ENCODE results near the gene DPF3. TPM values are rescaled to one million over a fixed set of nuclear protein-coding genes. Genes with fewer than 3 reads are reported as not detected.

Gene DPF3
- total RNA-seq, 2 experiments from 2014 or later = 0.27 to 0.31 TPM

GRCh38 chr14:72619111-72619571 lies 274.8 kb downstream of the DPF3 start:
- H3K36me3 ChIP-seq (ENCODE audit: insufficient read depth, low read length) = no peaks in the 10 kb centered on the region
- CTCF ChIA-PET = no interaction called here
- H3K36me3 Mint-ChIP-seq (ENCODE audit: low read depth) = no peaks in the 10 kb centered on the region
- H3K9me3 Mint-ChIP-seq = no peaks in the 10 kb centered on the region
- DNase-seq (no peak), ATAC-seq (ENCODE audit: poor library complexity) (no peak)
- no peaks in the 10 kb centered on the region for H3K4me1 ChIP-seq (ENCODE audit: insufficient read depth, low read length)
- H3K27me3 Mint-ChIP-seq = no peaks in the 10 kb centered on the region
- intact Hi-C loops (cut with DNase I, micrococcal nuclease) = no loop called here
- no peak overlapping the region for H3K4me3 Mint-ChIP-seq
- H3K27me3 ChIP-seq (ENCODE audit: control insufficient read depth in 1 of 2, insufficient read depth in 2 of 2, low read length in 2 of 2) = no peaks in the 10 kb centered on the region
- H3K27ac ChIP-seq (ENCODE audit: low read depth in 1 of 2, low read length in 2 of 2) = no peak overlapping the region
- H3K4me1 Mint-ChIP-seq (ENCODE audit: low read depth) = no peaks in the 10 kb centered on the region
- no peak overlapping the region for H3K4me3 ChIP-seq (ENCODE audit: low read length)
- H3K27ac Mint-ChIP-seq = no peak overlapping the region
- POLR2A ChIA-PET = no interaction called here
- no peak for TF ChIP-seq CTCF (IDR thresholded peaks at IDR 0.05)
- H3K9me3 ChIP-seq (ENCODE audit: control insufficient read depth in 1 of 2, insufficient read depth in 1 of 2, low read length in 2 of 2) = no peaks in the 10 kb centered on the region

GRCh38 chr14:72618424-72618823 lies 275.5 kb downstream of the DPF3 start:
- POLR2A ChIA-PET = no interaction called here
- H3K9me3 ChIP-seq (ENCODE audit: control insufficient read depth in 1 of 2, insufficient read depth in 1 of 2, low read length in 2 of 2) = peaks cover 0 to 6% of the 10 kb centered on the region in 2 experiments
- H3K4me1 ChIP-seq (ENCODE audit: insufficient read depth, low read length) = no peaks in the 10 kb centered on the region
- DNase-seq (no peak), ATAC-seq (ENCODE audit: poor library complexity) (no peak)
- no peaks in the 10 kb centered on the region for H3K9me3 Mint-ChIP-seq
- H3K4me3 Mint-ChIP-seq = no peak overlapping the region
- H3K36me3 ChIP-seq (ENCODE audit: insufficient read depth, low read length) = no peaks in the 10 kb centered on the region
- no peaks in the 10 kb centered on the region for H3K27me3 ChIP-seq (ENCODE audit: control insufficient read depth in 1 of 2, insufficient read depth in 2 of 2, low read length in 2 of 2)
- H3K27ac ChIP-seq (ENCODE audit: low read depth in 1 of 2, low read length in 2 of 2) = no peak overlapping the region
- H3K4me1 Mint-ChIP-seq (ENCODE audit: low read depth) = no peaks in the 10 kb centered on the region
- no peak overlapping the region for H3K27ac Mint-ChIP-seq
- no peaks in the 10 kb centered on the region for H3K27me3 Mint-ChIP-seq
- TF ChIP-seq CTCF (IDR thresholded peaks at IDR 0.05) = no peak
- no peaks in the 10 kb centered on the region for H3K36me3 Mint-ChIP-seq (ENCODE audit: low read depth)
- intact Hi-C loops (cut with DNase I, micrococcal nuclease) = no loop called here
- no peak overlapping the region for H3K4me3 ChIP-seq (ENCODE audit: low read length)
- CTCF ChIA-PET = no interaction called here

- Histone ChIP-seq H3K9me3 (ENCODE audit: control insufficient read depth in 1 of 2, insufficient read depth in 1 of 2, low read length in 2 of 2) (peaks cover 0 to 6% of the 10 kb centered on the region in 2 experiments), H3K4me1 (ENCODE audit: insufficient read depth, low read length) (no peaks in the 10 kb centered on the region), H3K27ac (ENCODE audit: low read depth in 1 of 2, low read length in 2 of 2) (no peak overlapping the region), H3K4me3 (ENCODE audit: low read length) (no peak overlapping the region), H3K36me3 (ENCODE audit: insufficient read depth, low read length) (no peaks in the 10 kb centered on the region), H3K27me3 (ENCODE audit: control insufficient read depth in 1 of 2, insufficient read depth in 2 of 2, low read length in 2 of 2) (no peaks in the 10 kb centered on the region)
- Mint-ChIP-seq H3K27me3 (no peaks in the 10 kb centered on the region), H3K9me3 (no peaks in the 10 kb centered on the region), H3K4me1 (ENCODE audit: low read depth) (no peaks in the 10 kb centered on the region), H3K4me3 (no peak overlapping the region), H3K36me3 (ENCODE audit: low read depth) (no peaks in the 10 kb centered on the region), H3K27ac (no peak overlapping the region)
- ChIA-PET CTCF (no interaction called here), POLR2A (no interaction called here)
- no peak for DNase-seq
- intact Hi-C loops (cut with DNase I, micrococcal nuclease) = no loop called here
- ATAC-seq (ENCODE audit: poor library complexity) = no peak
- TF ChIP-seq CTCF (IDR thresholded peaks at IDR 0.05) = no peak
Measured at GRCh38 chr14:72617391-72618031, 276.4 kb downstream of the DPF3 start.
